GM18867 (cell line): ENCODE results near the gene ABCA13.
"Not testable (repeated sequence)": the region's sequence is repeated elsewhere in the genome, so short reads cannot be mapped to it uniquely, and the experiment has no call there.

Source experiments
- ATAC-seq: cut with Tn5 transposase; IDR thresholded peaks from one replicate; pipeline ENCODE4 v1.9.1; 2021; ENCODE audit warnings: mild to moderate bottlenecking, moderate library complexity; ENCODE audit not compliant: unreplicated experiment

Gene ABCA13

DNA sequence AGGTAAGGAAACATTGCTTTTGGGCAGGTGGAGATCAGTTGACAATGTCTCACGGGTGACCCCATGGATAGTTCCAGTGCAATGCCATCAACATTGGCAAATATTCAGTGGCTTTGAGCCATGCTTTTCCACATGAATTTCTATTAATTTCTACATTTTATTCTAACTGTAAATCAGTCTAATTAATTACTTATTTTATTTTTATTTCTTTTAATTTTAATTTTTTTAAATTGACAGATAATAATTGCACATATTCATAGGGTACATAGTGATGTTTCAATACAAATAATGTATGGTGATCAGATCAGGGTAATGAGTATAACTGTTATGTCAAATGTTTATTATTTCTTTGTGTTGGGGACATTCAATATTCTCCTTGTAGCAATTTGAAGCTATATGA, 3.8 kb downstream of the ABCA13 start:
- ATAC-seq = no peak

DNA sequence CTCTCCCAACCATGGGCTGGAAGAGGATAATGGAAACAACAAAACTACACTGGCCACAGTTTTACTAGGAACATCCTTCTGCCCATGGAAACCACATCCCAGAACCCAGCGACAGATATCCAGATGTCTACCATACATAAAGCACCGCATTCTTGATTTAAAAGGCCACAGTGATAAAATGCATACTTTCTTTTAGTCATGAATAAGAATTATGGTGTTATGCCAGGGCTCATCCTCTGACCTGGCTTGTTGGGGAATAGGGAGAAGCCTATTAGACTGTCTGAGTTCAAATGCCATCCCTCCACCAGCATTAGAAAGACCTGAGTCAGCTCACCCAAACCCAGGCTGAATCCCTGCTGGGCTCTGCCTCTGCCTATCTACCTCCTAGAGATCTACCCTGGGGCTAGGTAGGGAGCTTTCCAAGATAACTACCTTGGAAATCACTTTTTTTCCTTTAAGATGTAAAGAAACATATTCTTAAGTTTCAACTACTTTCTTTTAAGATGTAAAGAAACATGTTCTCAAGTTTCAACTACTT, 5.2 kb downstream of the ABCA13 start:
- no peak for ATAC-seq

DNA sequence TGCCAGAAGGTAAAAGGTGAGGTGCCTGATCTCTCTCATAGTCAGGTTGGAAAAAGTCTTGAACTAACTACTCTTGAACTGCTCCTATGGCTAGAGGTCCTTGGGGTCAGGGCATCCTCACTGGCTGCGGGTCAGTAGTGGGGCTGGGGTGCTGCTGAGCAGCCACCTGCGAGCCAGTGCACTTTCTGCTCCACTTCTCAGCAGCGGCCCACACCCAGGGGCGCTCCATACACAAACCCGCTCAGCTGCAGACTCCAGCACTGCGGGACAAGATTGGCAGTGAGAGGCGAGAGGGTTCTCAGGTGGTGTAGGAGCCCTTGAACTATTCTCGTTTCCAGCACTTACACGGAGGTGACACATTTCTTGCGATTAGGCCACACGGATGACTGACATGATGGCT, 6.0 kb downstream of the ABCA13 start:
- no peak for ATAC-seq

DNA sequence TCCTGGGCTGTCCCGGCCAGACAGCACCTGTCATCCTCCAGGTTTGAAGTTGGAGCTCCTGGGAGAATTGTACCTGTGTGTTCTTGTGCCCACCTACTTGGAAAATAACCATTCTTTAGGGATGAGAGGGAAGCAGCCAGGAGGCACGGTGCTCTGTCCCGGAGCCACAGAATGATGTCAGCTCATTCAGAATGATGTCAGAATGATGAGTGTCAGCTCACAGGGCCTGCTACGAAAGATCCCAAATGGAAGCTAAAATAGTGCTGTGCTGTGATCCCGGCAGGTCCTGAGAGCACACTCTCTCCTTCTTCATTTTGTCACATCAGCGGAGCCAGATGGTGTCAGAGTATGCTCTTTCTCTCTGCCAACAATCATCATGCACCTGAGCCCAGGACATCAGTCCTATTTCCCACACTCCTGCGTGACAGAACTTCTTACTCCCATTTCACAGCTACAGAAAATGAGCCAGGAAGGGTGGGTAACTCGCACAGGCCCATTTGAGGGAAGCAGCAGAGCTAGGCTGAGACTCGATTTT, 8.3 kb downstream of the ABCA13 start:
- ATAC-seq = no peak

DNA sequence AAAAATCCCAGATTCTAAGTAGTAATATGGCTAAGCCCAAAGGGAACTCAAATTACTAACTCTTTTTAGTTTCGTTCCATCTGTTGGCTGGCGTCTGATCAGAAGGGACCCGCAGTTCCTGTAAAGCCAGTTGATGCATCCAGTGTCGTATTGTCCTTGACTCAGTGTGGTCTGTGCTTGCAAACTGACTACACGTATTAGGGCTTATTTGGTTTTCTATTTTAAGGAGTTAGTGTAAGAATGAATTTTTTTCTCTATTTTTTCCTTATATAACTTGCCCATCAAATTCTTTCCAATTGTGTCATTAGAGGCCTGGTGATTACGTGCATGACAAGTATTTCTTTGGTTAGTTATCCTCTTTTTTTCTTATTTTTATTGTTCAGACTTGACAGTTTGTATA, 9.7 kb downstream of the ABCA13 start:
- no peak for ATAC-seq

DNA sequence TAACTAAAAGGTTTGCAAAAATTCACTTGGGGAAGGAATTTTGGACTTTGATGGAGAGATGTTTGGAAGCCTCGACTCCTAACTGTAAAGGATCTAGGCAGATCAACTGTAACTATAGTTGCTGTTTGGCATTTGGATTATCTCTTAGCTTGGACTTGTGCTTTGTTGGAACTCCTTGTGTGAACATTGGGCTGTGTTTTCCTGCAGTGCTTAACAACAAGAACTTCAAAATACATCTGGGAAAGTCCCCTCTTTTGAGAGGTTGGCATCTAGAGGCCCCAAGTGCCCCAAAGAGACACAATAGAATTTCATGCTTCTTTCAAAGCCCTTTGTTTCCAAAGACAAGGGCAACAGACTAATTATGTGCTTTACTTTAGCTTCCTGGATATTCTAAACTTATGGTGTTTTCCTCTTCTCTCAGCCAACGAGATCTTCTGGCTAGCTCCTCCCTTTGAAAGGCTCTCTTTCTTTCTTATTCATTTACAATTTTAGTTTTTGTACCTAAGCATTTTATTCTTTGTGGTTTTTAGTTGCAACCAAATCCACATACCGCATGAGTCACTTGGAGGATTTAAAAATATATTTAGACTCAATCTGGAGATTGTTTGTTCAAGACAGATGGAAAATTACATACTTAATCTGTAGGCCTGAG, 11.6 kb downstream of the ABCA13 start:
- no peak for ATAC-seq

DNA sequence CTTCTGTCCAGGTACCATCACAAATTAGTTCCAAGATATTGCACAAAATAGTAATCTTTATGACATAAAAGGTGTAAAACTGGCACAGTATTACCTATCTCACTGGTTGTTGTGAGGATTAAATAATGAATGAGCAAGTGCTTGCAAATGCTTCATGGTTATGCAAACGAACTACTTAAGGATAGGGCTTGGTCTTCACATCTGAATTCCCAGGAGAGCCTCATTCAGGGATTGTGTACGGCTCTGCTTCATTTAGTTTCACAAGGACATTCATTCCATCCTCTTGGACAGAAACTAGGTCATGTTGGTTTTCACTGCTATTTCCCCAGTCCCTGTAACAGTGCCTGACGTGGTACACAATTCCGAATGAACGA, 12.1 kb downstream of the ABCA13 start:
- ATAC-seq = no peak

DNA sequence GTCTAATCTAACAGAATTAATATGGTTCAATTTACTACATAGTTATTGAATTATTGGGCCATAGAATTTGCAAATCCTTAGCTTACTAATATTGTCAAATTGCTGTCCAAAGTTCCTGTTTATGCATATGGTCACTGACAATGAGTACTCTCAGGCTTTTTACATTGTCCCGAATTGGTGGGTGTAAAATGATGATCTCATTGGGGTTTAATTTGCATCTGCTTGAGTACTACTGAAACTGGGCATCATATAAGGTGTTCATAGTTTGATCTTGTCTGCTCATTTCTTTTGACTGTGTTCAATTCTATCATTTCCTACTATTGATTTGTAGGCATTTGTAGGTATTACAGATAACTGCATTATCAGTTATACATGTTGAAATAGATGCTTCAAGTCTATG, 12.7 kb downstream of the ABCA13 start:
- no peak for ATAC-seq

DNA sequence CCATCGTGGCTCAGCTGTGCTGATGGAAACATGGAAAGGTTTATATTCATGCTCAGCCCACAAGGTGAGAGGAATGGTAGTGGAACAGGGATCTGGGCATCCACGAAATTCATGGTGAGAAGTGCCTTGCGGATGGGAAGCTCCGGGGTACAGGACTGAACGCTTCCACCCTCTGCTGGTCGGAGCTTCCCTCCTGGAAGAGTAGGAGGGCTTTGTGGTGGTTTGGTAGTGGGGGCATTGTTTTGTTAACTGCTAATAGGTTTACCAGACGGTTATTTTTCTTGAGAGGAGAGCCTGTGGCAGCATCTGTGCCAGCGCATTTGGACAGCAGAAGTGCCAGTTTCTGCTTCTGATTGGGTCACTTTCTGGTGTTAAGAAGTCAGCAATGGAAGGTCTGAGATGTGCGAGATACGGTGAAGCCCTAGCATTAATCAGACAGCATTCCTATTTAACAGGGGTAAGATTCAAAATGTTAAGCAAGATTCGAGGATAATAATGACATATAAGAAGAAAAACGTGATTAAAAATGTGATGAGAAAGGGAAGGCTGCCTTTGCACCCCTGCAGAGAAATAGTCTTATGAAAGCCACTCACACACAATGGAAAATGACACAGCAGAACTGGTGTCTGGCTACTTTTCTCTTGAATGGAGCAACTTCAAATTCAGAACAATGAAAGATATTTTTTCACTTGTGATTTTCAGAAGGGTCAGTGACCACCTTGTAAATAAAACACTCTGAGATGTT, 17.7 kb downstream of the ABCA13 start:
- ATAC-seq = no peak

DNA sequence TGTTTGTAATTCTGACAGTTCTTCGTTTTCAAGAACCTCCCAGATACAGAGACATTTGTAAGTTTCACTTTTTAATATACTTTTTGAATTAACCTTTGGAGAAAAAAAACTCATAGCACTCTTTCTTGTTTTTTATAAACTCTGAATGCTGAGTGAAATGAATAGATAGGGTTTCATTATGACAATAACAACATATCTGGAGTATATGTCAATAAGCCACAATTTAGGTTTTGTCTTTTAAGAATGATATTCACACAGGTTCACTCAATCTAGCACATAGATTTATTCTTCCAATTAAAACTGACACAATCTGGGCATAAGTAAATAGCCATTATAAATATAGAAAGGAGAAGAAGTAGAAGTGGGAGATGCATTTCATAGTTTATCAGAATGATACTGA, 21.7 kb downstream of the ABCA13 start:
- ATAC-seq = no peak

DNA sequence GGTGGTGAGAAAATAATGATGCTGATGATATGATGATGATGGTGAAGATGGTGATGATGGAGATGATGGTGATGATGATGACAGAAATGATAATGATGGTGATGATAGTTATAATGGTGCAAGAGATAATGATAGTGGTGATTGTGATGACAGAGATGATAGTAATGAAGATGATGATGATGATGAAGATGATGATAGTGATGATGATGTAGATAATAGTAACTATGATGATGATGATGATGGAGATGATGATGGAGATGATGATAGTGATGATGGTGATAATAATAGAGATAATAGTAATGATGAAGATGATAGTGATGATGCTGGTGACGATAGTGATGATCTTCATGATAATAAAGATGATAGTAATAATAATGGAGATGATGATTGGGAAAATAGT, 22.2 kb downstream of the ABCA13 start:
- no peak for ATAC-seq

DNA sequence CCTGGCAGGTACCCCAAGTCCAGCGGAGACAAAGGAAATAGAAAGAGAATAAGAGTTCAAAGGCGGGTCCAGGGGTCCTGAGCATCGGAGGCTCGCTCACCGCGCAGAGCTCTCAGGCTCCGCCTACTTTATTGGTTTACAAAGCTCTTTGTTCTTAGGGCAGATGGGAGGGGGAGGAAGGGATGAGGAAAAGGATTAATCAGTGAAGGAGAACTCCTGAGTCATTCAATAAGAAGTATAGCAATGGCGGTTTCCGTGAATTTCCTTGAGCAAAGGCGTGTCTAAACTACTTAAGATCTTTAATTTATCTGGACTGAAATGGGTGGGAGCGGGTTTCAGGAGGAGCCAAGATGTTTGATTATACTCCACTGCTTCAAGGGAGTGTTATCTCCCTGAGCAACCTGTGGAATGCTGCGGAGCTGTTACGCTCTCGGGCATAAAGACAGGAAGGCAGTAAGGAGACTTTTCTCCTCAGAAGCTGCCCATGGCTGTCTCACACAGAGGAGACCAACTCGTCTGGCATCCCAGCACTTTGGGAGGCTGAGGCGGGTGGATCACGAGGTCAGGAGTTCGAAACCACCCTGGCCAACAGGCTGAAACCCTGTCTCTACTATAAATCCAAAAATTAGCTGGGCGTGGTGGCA, 29.8 kb downstream of the ABCA13 start:
- not testable (repeated sequence) for ATAC-seq

DNA sequence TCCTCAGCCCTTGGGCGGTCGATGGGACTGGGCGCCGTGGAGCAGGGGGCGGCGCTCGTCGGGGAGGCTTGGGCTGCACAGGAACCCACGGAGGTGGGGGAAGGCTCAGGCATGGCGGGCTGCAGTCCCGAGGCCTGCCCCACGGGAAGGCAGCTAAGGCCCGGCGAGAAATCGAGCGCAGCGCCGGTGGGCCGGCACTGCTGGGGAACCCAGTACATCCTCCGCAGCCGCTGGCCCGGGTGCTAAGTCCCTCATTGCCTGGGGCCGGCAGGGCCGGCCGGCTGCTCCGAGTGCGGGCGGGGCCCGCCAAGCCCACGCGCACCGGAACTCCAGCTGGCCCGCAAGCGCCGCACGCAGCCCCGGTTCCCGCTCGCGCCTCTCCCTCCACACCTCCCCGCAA, 31.7 kb downstream of the ABCA13 start:
- not testable (repeated sequence) for ATAC-seq

DNA sequence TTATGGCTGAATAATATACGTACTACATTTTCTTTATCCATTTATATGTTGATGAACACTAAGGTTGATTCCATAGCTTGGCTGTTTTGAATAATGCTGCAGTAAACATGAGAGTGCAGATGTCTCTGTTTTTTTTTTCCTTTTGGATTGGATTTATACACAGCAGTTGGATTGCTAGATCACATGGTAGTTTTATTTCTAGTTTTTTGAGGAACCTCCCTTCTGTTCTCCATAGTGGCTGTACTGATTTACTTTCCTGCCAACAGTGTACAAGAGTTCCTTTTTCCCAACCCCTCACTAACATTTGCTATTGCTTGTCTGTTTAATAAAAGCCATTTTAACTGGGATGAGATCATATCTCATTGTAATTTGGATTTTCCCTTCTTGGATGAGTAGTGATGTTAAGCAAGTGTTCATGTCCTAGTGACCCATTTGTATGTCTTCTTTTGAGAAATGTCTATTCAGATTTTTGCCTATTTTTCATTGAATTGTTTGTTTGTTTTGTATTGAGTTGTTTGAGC, 36.0 kb downstream of the ABCA13 start:
- no peak for ATAC-seq

DNA sequence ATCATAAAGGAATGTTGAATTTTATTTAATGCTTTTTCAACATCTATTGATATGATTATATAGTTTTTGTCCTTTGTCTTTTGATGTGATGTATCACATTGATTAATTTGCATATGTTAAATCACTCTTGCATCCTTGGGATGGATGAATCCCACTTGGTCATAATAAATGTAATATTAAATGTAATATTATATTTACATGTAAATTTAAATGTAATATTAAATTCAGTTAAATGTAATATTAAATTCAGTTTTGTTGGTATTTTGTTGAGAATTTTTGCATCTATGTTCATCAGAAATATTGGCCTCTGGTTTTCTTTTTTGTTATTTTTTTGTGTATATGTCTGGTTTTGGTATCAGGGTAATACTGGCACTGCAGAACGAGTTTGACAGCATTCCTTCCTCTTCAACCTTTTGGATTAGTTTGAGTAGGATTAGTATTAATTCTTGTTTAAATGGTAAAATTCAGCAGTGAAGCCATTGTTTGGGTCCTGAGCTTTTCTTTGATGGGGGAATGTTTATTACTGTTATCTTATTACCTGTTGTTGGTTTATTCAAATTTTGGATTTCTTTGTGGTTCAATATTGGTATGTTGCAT, 37.8 kb downstream of the ABCA13 start:
- no peak for ATAC-seq

DNA sequence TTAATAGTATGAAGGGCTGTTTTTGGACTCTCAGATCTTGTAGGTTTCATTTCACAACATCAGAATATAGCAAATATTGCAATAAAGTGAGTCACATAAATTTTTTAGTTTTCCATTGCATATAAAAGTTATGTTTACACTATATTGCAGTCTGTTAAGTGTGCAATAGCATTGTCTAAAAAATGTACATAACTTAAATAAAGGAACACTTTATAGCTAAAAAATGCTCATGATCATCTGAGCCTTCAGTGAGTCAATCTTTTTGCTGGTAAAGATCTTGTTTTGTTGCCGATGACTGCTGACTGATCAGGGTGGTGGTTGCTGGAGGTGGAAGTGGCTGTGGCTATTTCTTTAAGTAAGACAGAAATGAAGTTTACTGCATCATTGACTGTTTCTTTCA, 42.0 kb downstream of the ABCA13 start:
- ATAC-seq = no peak

DNA sequence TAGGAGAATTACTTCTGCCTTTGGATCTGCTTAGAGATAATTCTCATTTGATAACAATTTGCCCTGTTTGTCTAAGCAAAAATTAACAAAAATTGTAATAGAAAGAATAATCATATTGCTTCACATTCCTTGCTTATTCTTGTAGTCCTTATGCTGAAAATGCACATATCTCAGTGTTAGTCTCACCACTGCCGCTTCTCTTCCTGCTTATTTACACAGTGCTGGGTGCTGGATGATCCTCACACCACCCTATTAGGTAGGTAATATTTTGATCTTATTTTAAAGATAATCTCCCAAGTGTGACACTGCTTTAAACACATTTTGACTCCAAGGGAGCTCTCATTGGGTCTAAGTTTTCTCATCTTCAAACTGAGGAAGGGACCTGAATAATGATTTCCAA, 46.0 kb downstream of the ABCA13 start:
- no peak for ATAC-seq

DNA sequence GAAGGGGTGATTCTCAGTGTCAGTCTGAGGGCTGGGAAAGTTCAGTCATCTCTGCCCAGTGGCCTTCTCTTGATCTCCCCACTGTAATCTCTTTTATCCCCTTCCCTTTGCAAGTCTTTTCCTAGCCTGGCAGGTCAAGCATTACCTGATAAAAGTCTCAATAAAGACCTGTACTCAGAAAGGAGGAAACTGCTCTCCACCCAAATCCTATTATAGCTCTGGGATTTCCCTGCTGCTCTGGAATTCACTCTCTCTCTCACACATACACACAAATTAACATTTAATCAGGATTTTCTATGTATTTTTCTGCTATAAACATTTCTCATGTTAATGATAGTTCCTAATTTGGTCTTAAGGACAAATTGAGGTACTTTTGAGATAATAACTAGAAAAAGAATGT, 46.5 kb downstream of the ABCA13 start:
- no peak for ATAC-seq

DNA sequence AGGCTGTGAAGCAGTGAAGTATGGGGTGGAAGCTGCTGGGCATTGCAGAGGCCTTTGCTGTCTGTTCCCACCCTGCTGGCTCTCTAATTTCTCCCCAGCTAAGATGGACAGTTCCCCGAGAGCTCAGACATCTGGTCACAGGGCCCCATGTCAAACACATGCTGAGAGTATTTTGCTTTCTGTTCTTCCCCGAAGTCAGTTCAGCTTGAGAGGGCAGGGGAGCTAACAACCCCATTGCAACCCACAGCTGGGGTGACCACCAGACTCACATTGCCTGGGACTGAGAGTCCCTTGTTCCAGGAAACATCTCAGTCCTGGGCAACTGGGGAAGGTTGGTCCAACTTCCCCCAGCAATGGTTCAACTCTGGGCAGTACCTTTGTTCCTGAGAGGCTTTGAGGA, 52.8 kb downstream of the ABCA13 start:
- ATAC-seq = no peak

DNA sequence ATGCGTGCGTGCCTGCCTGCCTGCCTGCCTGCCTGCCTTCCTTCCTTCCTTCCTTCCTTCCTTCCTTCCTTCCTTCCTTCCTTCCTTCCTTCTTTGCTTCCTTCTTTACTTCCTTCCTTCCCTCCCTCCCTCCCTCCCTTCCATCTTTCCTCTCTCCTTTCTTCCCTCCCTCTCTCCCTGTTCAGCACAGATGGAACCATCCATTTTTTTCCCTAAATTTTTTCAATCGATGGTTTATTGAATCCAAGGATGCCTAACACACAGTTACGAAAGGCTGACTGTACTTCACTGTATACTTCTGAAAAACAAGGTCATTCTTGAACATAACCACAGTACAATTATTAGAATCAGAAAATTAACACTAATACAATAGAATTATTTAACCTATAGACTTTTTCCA, 53.8 kb downstream of the ABCA13 start:
- ATAC-seq = no peak

DNA sequence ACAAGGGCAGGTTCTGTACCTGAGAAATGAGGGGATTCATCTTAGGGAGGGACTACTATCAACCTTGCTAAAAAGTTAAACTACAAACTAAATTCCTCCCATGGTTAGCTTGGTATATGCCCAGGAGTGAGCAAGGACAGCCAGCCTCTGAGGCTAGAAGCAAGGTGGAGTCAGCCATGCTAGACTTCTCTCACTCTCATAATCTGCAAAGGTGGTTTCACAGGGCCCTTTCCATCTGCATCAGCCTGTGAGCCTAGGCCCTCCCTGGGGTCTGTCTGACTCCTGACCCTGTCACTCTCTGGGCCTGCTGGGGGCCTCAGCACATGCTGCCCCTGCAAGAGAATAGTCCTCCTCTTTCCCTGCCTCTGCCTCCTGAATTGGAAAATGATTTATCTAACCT, 66.1 kb downstream of the ABCA13 start:
- no peak for ATAC-seq
